GM21390 (cell line): ENCODE data around the gene SLX4IP.

Experiments used
- ATAC-seq: cut with Tn5 transposase; IDR thresholded peaks from one replicate; pipeline ENCODE4 v1.9.1; 2021; ENCODE audit not compliant: unreplicated experiment

The SLX4IP gene

DNA sequence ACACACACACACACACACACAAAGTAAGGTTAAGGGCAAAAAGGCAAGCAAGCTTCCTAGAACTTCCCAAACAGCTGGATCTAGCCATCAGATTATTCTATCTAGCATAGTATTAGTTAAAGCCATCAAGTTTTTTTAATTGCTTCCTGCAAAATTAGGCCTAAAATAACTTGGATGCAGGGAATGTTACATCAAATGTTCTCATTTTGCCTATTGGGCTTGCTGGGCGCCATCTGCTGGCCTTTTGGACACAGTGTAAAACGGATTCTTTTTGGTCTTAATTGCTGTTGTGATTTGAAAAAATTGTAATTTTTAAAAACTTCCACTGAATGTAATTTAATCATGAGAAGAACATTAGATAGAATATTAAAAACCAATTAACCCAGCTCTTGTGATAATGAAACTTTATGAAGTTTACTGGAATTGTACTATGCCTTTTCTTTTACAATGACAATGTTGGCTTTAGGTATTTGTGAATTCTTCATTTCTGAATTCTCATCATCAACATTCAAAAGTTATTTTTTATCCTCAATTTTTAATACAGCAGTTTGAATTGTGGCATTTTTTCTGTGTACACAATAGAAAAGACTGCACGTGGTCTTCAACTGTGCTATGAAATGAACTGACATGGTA is 7.9 kb upstream of the SLX4IP start:
- ATAC-seq = no peak

DNA sequence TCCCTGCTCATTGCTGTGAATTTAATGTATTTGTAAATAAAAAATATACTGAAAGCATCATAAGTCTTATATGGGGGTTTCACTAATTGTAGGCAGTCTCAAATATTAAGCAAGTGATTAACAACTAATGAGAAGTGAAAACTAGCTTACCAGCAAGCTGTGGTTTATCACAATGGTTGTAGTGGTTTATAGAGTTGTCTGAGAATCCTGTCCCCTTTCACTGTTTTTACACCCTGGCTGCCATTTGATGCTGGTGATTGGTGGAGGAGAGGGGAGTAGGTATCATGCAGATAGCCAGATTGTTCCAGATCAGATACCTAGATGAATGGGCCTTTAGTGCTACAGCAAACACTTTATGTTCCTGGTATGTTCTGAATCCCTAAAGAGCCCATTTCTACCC is 7.1 kb upstream of the SLX4IP start:
- ATAC-seq = peak; percentile 37

DNA sequence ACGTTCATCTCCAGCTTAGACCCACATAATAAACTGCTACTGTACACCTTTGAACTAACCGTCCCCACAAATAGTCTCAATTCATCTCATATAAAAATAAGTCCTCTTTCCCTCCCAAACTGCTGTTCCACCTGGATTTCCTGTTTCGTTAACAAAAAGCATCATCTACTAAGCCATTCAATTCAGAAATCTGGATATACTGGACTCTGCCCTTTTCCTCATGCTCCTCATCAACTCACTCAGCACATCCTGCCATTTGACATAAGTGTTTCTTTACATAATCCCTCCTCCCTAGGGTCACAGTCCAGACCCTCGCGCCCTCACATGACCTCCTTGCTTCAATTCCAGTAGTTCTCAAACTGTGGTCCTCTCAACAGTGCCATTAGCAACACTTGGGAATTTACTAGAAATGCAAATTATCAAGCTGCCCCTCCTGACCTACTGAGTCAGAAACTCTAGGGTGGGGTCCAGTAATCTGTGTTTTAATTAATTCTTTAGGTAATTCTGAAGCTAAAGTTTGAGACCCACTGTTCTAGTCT is 5.6 kb upstream of the SLX4IP start:
- no peak for ATAC-seq

DNA sequence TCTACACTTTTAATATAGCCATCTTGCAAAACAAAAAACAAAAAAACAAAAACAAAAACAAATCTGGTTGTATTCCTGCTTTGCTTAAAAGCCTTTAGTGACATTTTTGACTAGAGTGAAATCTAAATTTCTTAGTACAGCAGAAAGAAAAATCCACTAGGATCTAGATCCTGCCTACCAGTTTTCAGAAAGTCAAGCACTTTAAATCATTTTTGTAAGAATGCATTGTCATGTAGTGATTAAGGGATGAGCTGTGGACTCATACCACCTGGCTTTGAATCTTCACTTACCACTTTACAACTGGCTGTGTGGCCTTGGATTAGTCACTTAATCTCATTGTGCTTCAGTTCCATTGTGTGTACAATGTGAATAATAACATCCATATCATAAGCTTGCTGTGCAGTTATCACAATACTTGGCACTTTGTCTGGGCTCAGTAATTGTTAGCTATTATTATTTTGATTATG is 5.1 kb upstream of the SLX4IP start:
- no peak for ATAC-seq

DNA sequence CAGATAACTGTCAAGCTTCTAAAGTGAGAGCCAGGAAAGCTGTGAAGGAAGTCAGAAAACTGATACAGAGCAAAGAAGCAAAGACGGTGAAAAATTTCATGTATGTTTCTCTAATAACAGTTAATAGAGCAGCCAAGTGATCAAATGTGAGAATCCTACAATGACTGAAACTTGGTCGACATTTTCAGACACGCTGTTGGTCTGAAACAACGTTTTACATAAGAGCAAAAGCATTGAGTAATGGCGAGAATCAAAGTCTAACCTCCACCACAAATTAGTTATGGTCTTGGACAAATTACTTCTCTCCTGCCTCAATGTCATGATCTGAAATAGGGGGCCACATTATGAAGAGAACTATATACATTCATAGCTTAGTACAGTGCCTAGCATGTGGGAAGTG is 4.4 kb upstream of the SLX4IP start:
- no peak for ATAC-seq

DNA sequence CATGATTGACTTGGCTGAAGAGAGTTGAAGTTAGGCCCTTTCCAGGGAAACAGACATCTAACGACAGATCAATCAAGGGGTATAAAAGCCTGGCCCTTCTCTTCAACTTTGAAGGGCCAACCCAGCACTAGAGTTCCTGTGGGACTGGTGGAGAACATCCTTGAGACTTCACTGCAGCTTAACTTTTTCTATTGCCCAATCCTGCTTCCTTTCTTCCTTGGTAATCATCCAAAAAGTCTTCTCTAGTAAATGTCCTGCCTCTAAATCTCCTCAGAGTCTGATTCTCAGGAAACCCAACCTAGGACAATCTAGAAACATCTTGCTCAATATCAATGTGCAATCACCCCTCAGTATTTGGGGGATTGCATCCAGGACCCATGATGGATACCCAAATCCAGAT is 3.0 kb upstream of the SLX4IP start:
- ATAC-seq = no peak

DNA sequence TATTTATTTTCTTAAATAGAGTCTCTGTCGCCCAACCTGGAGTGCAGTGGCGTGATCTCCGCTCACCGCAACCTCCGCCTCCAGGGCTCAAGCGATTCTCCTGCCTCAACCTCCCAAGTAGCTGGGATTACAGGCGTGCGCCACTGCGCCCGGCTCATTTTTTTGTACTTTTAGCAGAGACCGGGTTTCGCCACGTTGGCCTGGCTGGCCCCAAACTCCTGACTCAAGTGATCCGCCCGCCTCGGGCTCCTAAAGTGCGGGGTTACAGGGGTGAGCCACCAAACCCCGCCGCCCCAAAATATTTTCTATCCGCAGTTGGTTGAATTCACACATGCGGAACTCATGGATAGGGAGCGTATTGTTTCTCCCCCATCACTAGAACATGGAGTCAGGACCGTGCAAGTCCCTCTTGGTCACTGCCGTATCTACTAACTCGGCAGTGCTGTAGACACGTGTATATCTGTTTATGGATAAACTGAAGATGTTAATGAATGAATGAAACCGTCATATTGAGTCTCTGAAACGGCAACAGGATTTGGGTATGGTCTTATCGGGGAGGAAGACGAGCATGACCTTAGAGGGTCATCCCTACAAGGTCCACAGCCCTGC is 2.0 kb upstream of the SLX4IP start:
- no peak for ATAC-seq

DNA sequence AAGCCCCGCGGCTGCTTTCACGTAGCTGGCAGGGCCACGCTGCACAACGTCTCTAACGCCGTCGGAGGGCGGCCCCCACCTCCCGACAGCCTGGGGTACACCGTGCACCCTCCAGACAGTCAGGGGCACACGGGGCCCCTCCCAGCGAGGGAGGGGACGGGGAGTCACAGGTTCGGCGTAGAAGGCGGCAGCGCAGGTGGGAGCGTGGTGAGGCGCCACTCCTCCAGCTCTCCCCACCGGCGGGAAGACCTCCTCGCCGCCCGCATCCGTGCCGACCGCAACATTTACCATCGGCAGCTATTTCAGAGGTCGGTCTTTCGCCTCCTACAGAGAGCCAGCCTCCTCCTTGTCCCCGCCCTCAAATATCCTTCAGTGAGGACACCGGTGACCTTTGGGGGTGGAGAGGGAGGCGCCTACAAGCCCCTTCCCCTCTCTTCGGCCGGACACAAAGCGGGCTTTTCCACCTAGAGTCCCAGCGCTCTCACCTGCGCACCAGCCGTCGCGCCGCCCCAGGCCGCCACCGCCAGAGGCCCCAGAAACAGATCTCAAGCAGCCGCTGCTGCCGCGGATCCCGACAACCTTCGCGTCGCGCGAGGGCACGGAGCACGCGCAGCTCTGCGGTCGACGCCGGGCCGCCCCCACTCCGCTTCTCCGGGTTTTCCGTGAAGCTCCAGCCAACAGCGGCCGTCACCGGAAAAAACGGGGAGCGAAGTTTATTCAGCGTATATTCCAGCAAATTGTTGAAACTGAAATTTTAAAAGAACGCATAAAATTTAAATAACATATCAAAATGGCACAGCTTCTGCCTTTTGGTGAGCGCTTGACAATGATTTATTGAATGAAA is 1.3 kb upstream of the SLX4IP start, which contains the start of gene MKKS:
Gene MKKS (minus strand): TSS at position 600 of the 844 bp plus-strand sequence. CDS start 20,708 bp downstream, outside the sequence.
- ATAC-seq = peak; percentile 51

DNA sequence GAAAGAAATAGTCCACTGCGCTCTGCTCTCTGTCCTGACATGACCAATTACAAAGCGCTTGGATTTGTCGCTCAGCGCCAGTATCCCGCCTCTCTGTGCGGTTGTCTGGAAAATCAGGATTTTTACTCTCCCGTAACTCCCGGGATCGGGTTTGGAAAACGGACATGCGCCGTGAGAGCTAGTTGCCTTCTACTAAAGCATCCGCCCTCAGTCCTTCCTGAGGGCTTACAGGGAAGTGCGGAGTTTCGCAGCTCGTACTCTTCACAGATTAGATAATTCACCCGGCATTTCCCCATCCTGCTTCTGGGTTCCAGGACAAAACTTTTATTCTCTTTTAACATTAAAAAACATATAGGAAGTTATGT is 656 bp upstream of the SLX4IP start:
- ATAC-seq = peak; percentile 40

DNA sequence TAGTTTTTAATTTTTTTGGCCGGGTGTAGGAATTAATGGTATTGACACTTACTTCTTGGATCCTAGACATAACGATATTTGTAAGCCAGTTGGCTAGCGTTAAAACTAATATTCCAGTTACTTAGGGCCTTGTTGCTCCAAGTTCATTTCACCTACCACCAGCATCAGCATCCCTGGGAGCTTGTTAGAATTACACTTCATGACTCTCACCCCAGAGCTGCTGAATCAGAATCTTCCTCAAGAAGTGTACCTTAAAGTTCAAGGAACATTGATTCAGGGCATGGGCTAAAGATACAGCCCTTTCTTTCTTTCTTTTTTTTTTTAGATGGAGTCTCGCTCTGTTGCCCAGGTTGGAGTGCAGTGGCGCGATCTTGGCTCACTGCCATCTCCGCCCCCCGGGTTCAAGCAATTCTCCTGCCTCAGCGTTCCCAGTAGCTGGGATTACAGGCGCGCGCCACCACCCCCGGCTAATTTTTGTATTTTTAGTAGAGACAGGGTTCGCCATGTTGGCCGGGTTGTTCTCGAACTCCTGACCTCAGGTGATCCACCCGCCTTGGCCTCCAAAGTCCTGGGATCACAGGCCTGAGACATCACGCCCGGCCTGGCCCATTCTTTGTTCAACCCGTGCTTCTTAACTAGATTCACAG is 1.1 kb downstream of the SLX4IP start:
- ATAC-seq = no peak

DNA sequence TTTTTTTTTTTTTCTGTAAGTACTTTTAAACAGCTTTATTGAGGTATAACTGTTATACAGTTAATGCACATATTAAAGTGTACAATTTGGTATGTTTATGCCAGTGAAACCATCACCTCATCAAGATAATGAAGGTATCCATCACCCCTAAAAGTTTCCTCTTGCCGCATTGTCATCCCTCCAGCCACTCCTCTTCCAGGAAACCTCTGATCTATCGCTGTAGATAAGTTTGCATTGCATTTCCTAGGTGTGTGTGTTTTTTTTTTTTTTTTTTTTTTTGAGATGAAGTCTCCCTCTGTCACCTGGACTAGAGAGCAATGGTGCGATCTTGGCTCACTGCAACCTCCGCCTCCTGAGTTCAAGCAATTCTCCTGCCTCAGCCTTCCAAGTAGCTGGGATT is 3.1 kb downstream of the SLX4IP start:
- ATAC-seq = no peak

DNA sequence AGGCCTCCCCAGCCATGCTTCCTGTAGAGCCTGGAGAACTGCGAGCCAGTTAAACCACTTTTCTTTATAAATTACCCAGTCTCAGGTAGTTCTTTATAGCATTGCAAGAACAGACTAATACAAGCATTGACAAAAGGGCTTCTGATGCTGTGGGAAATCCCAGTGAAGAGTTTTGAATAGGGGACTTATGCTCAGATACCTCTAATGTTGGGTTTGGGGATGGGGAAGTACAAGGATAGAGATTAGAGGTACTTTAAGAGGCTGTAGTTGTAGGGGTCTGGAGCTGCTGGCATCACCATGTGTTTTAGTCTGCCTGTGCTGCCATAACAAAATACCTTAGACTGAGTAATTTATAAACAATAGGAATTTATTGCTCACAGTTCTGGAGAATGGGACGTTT is 8.8 kb downstream of the SLX4IP start:
- no peak for ATAC-seq

DNA sequence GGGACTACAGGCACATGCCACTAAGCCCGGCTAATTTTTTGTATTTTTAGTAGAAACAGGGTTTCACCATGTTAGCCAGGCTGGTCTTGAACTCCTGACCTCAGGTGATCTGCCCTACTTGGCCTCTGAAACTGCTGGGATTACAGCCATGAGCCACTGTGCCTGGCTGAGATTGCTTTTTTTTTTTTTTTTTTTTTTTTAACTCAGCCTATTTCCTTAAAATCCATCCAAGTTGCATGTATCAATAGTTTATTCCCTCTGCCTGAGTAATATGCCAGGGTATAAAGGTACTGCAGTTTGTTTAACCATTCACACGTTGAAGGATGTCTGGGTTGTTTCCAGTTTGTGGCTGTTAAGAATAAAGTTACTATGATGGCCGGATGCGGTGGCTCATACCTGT is 10.7 kb downstream of the SLX4IP start:
- ATAC-seq = no peak

DNA sequence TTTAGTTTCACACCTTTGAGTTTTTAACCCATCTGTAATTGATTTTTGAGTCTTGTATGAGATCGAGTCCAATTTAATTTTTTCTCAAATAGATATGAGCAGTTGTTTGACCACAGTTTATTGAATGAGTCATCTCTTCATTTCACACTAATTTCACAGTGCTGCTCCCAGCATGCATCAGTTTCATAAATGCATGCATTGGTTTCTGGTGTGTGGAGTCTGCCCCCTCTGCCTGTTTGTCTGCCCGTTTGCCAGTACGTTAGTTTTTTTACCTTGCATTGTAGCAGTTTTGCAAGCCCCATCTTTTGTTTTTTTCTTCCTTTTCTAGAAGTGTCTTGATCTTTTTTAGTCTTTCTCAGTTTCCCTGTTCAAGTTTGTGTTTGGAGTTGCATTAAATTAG is 11.9 kb downstream of the SLX4IP start:
- peak; percentile 98 for ATAC-seq

DNA sequence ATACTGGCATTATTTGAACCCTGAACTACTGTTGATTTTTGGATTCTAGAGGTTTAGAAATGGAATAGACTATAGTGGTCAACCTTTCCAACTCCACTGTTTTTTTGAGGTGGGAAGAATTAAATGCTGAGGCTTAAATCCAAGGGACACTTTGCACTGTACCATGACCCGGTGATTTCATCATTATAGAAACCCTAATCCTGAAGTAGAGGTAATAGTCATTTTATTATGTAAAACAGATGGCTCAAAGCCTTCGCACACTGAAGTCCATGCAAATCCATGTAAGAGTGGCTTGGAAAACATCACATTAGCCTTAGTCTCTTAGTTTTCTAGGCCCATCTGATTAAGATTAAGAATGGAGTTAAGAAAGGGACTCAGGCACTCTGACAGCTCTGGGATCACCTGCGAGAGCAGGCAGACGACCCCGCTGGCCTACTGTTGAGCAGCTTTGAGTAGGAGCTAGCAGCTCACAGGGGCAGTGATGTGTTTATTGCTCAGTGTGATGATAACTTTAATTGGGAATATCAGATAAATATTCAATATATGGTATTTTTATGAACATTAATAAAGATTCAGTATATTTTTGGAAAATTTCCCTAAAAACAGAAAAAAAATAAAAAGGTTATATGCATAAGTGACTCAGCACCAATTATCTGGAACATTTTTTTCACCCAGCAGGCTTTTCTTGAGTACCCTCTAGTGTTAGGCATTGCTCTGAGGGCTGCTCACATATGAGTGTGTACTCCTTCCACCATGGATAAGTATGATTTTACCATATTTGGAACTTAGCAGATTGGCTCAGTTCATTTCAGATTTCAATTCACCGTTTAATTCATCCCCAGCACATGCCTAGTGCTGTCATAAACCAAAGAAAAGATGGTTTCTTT is 13.4 kb downstream of the SLX4IP start:
- no peak for ATAC-seq

DNA sequence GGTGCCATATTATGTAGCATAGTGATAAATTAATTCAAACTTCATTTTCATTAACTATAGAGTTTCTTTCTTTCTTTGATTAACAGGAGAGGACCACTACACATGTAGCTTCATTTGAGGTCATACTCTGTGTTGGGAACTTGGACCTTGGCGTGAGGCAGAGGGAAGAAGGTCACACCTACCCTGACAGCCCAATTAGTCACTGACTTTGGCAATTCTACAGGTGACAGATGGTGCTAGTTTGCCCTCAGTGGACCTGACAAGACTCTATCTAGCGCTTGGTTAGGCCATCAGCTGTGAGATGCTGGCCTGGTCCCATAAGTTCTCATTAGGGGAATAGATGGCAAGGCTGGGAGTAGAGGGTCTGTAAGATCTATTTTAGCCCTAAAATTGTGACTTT is 14.2 kb downstream of the SLX4IP start:
- no peak for ATAC-seq

DNA sequence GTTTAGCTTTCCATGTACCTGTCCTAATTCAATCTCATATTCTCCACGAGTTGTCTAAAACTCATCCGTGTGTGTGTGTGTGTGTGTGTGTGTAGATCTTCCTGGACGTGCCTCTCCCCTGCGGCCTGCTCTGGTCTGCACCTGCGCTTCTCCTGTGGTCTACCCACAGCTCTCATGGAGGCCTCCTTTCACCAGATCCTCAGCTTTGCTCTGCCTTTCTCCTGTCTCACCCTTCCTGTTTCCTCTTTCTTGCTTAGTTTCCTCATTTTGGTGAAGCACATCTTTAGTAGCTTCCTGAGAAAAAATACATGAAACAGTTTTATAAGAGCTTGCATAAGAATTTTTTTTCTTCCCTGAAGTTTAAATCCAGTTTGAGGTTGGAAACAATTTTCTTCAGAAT is 18.1 kb downstream of the SLX4IP start:
- peak; percentile 95 for ATAC-seq

DNA sequence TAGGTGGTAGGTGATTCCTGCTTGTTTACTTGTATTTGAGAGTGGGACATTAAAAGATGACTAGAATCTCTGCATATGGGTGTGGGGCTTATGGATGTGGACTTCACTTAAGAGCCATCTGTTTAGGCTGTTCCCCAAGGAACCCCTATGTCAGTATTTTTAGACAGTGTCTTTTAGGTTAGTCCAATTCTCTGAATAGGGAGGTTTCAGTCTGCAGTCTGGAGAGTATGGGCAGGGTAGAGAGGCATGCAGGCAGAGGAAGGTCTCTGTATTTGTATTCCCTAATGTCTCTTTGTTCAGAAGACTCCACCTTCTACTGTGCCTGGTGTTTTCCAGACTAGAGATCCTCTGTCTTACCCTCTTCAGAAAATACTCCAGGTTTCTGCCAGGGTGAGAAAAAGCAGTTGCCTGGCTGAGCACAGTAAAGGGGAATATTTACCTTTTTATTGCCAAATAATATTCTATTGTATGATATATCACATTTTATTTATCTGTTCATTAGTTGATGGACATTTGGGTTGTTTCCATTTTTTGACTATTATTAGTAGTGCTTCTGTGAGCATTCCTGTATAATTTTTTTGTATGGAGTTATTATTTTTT is 19.1 kb downstream of the SLX4IP start:
- ATAC-seq = no peak

DNA sequence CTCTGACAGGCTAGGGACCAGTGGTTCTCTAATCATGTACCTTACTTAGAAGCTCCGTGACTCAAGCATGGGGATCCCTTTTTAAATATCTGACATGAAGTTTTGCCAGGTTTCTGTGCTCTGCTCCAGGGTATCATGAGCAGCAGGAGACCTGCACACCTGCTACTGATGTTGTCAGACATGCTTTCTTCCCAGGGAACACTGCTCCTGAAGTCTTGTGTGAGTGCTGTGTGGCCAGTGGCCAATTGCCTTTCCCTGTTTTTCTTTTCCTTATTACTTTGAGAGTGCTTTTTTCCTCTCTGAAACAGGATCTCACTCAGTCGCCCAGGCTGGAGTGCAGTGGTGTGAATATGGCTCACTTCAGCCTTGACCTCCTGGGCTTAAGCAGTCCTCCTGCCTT is 26.4 kb downstream of the SLX4IP start:
- no peak for ATAC-seq

DNA sequence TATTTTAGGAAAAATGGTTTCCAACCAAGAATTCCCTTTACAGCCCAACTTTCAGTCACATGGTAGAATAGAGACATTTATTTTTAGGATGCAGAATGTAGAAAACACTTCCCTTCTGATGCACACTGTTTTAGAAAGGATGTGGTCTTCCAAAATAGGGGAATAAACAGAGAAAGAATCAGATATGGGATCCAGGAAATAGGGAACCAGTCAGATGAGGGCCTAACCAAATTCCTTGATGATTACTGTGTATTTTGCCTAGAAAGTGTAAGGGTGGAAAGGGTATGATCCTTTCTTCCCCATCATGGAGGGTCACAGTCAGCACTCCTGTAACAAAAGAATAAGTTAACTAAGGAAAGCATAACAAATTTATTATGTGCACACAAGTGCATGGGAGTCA is 27.4 kb downstream of the SLX4IP start:
- no peak for ATAC-seq
